HUES48 (cell line): ENCODE results near the gene HUS1B.
"Not testable (repeated sequence)": the region's sequence is repeated elsewhere in the genome, so short reads cannot be mapped to it uniquely, and the experiment has no call there.

Source experiments
- H3K27ac ChIP-seq: one replicate; pipeline ENCODE4 v1.7.0; 2013; ENCODE audit warnings: low read depth, low read length, inconsistent platforms
- H3K27me3 ChIP-seq: 2 replicates; pipeline ENCODE4 v1.6.1; 2013; ENCODE audit warnings: mild to moderate bottlenecking, low read length; ENCODE audit not compliant: control insufficient read depth, insufficient read depth
- H3K36me3 ChIP-seq: 2 replicates; pipeline ENCODE4 v1.6.1; 2013; ENCODE audit warnings: low read length; ENCODE audit not compliant: control insufficient read depth, insufficient read depth
- H3K4me1 ChIP-seq: 2 replicates; pipeline ENCODE4 v1.6.1; 2013; ENCODE audit warnings: mild to moderate bottlenecking, low read length; ENCODE audit not compliant: control insufficient read depth, insufficient read depth
- H3K4me3 ChIP-seq: 2 replicates; pipeline ENCODE4 v1.5.1; 2013; ENCODE audit warnings: mild to moderate bottlenecking, low read depth, low read length
- H3K9ac ChIP-seq: 2 replicates; pipeline ENCODE4 v1.6.1; 2013; ENCODE audit warnings: mild to moderate bottlenecking, low read depth, low read length, moderate library complexity
- H3K9me3 ChIP-seq: 2 replicates; pipeline ENCODE4 v1.6.1; 2013; ENCODE audit warnings: low read length; ENCODE audit not compliant: control insufficient read depth, insufficient read depth

Gene HUS1B

GRCh38 chr6:656460-657252 is at the start of gene HUS1B:
Gene HUS1B (minus strand): TSS chr6:657100. CDS start chr6:656944, 156 bp downstream.
- peaks cover 60% of the 10 kb centered on the region for H3K4me1 ChIP-seq
- no peaks in the 10 kb centered on the region for H3K27me3 ChIP-seq
- peak within 1 kb of the TSS; percentile 5 for H3K27ac ChIP-seq
- peaks cover 7% of the 10 kb centered on the region for H3K36me3 ChIP-seq
- no peaks in the 10 kb centered on the region for H3K9me3 ChIP-seq
- no peak within 1 kb of the TSS for H3K9ac ChIP-seq
- H3K4me3 ChIP-seq, result no peak within 1 kb of the TSS

- Histone ChIP-seq H3K4me1 (peaks cover 79% of the 10 kb centered on the region), H3K9ac (no peak overlapping the region), H3K27me3 (no peaks in the 10 kb centered on the region), H3K4me3 (no peak overlapping the region), H3K9me3 (no peaks in the 10 kb centered on the region), H3K36me3 (no peaks in the 10 kb centered on the region), H3K27ac (no peak overlapping the region)
These were observed 49.2 kb upstream of the HUS1B start for GRCh38 chr6:706146-706545.

- Histone ChIP-seq H3K4me1 (peaks cover 85% of the 10 kb centered on the region), H3K27ac (no peak overlapping the region), H3K9ac (no peak overlapping the region), H3K36me3 (no peaks in the 10 kb centered on the region), H3K4me3 (no peak overlapping the region), H3K27me3 (no peaks in the 10 kb centered on the region), H3K9me3 (no peaks in the 10 kb centered on the region)
These were observed 48.1 kb upstream of the HUS1B start for GRCh38 chr6:705047-705446.

GRCh38 chr6:704046-704445 is 47.1 kb upstream of the HUS1B start:
- no peaks in the 10 kb centered on the region for H3K9me3 ChIP-seq
- H3K27me3 ChIP-seq, result no peaks in the 10 kb centered on the region
- H3K36me3 ChIP-seq, result no peaks in the 10 kb centered on the region
- H3K4me1 ChIP-seq, result peaks cover 80% of the 10 kb centered on the region
- H3K27ac ChIP-seq, result no peak overlapping the region
- no peak overlapping the region; the same call in 1 of the 2 replicates for H3K9ac ChIP-seq
- H3K4me3 ChIP-seq, result no peak overlapping the region

GRCh38 chr6:703552-703951 is 46.7 kb upstream of the HUS1B start:
- Histone ChIP-seq H3K4me1 (peaks cover 75% of the 10 kb centered on the region), H3K27ac (no peak overlapping the region), H3K9me3 (no peaks in the 10 kb centered on the region), H3K9ac (no peak overlapping the region; the same call in 1 of the 2 replicates), H3K27me3 (no peaks in the 10 kb centered on the region), H3K4me3 (no peak overlapping the region), H3K36me3 (peaks cover 3% of the 10 kb centered on the region; the same call in 1 of the 2 replicates)

GRCh38 chr6:701700-702479 is 45.0 kb upstream of the HUS1B start:
- peaks cover 12% of the 10 kb centered on the region; the same call in 1 of the 2 replicates for H3K36me3 ChIP-seq
- no peaks in the 10 kb centered on the region for H3K27me3 ChIP-seq
- no peak overlapping the region for H3K4me3 ChIP-seq
- H3K9ac ChIP-seq, result no peak overlapping the region
- peaks cover 58% of the 10 kb centered on the region for H3K4me1 ChIP-seq
- H3K27ac ChIP-seq, result peak overlapping the region; percentile 46
- H3K9me3 ChIP-seq, result no peaks in the 10 kb centered on the region

- peaks cover 51% of the 10 kb centered on the region for H3K4me1 ChIP-seq
- peaks cover 12% of the 10 kb centered on the region; the same call in 1 of the 2 replicates for H3K36me3 ChIP-seq
- no peak overlapping the region for H3K9ac ChIP-seq
- no peaks in the 10 kb centered on the region for H3K27me3 ChIP-seq
- peak overlapping the region; percentile 46 for H3K27ac ChIP-seq
- no peak overlapping the region; the same call in 1 of the 2 replicates for H3K4me3 ChIP-seq
- no peaks in the 10 kb centered on the region for H3K9me3 ChIP-seq
These were observed 44.3 kb upstream of the HUS1B start for GRCh38 chr6:701215-701614.

GRCh38 chr6:700490-700889 is 43.6 kb upstream of the HUS1B start:
- Histone ChIP-seq H3K27me3 (no peaks in the 10 kb centered on the region), H3K27ac (peak overlapping the region; percentile 33), H3K4me3 (no peak overlapping the region), H3K9me3 (no peaks in the 10 kb centered on the region), H3K4me1 (peaks cover 46% of the 10 kb centered on the region), H3K9ac (no peak overlapping the region), H3K36me3 (peaks cover 12% of the 10 kb centered on the region; the same call in 1 of the 2 replicates)

- H3K36me3 ChIP-seq, result peaks cover 12% of the 10 kb centered on the region; the same call in 1 of the 2 replicates
- no peak overlapping the region for H3K9ac ChIP-seq
- no peaks in the 10 kb centered on the region for H3K27me3 ChIP-seq
- H3K27ac ChIP-seq, result no peak overlapping the region
- no peak overlapping the region for H3K4me3 ChIP-seq
- no peaks in the 10 kb centered on the region for H3K9me3 ChIP-seq
- peaks cover 34% of the 10 kb centered on the region for H3K4me1 ChIP-seq
These were observed 42.4 kb upstream of the HUS1B start for GRCh38 chr6:699319-699718.

- not testable (repeated sequence) for H3K4me3 ChIP-seq, H3K9me3 ChIP-seq, H3K27me3 ChIP-seq, H3K27ac ChIP-seq, H3K9ac ChIP-seq
- peaks cover 18% of the 10 kb centered on the region; the same call in 1 of the 2 replicates for H3K36me3 ChIP-seq
- peaks cover 12% of the 10 kb centered on the region for H3K4me1 ChIP-seq
These were observed 37.7 kb upstream of the HUS1B start for GRCh38 chr6:694431-695126.
